ENCODE data around the gene IL17C.

IL17C gene

DNA sequence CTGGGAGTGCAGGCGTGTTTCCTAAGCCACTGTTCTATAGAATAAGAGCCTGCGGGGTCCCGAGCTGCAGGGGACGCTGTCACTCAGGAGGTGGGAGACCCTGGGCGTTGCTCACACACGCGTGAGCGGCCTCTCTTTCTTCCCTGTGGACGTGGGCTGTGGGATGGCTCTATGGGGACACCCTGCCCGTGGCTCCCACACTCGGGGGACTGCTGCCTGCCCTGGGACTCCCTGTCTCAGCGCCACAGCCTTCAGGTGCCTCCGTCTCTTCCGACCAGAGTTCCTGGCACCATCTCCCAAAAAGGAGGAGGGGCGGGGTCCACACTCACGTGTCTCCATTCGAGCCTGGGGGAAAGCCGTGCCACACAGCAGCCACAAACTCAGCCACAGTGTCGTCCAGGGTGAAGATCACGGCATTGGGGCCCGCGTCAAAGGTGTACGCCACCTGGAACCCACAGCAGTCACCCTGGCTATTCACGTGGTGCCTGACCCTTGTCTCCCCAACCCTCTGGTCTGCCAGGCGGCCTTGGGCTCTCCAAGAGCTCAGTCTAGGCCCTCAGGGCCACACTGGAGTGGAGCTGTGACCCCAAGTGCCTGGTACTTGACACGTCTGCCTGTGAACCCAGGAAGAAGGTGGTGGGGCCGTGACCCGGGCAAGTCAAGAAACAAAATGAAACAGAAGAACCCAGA, 16.1 kb downstream of the IL17C start:
- DNase-seq: no peak
- no peaks in the 10 kb centered on the region for H3K27me3 Mint-ChIP-seq
- ATAC-seq (replicated peaks): no peak
- H3K9me3 Mint-ChIP-seq: no peaks in the 10 kb centered on the region
- H3K36me3 Mint-ChIP-seq (ENCODE audit: insufficient read depth): peaks cover 59% of the 10 kb centered on the region
- peak overlapping the region in 1 of 2 donors; percentile 29 for H3K4me3 Mint-ChIP-seq
- H3K27ac Mint-ChIP-seq: peak overlapping the region in 1 of 2 donors; percentile 79
- H3K4me1 Mint-ChIP-seq (ENCODE audit: low read depth in 2 of 2): peaks cover 7 to 20% of the 10 kb centered on the region in 2 donors

DNA sequence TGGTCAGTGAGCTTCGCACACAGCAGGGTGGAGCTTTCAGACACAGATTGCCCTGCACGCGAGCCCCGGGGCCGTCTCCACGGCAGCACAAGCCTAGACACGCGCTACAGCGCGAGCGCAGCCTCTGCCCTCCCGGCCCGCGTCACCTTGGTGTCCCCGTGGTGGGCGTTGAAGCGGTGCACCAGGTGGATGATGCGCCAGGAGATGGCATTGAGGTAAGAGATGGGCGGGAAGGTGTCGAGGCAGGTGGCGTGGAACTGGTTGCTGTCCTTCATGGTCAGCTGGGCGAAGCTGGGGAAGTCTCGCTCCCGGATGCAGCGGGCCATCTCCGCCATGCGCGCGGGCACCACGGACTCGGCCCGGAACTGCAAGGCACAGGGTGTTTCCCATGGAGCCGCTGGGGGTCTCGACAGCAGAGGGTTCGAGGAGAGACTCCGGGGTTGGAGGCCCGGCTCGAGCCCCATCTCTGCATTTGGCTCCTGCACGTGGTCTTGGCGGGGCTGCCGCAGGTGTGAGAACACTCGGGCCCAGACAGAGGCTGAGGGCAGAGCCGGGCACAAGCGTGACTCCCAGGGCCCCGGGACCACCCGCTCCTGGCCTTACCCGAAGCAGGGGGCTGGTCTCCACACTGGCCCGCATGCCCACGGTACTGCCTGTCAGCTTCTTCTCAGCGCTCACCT, 16.8 kb downstream of the IL17C start:
- H3K9me3 Mint-ChIP-seq: no peaks in the 10 kb centered on the region
- DNase-seq: no peak
- peaks cover 58% of the 10 kb centered on the region for H3K36me3 Mint-ChIP-seq (ENCODE audit: insufficient read depth)
- ATAC-seq (replicated peaks): no peak
- peak overlapping the region in 1 of 2 donors; percentile 29 for H3K4me3 Mint-ChIP-seq
- peaks cover 7 to 17% of the 10 kb centered on the region in 2 donors for H3K4me1 Mint-ChIP-seq (ENCODE audit: low read depth in 2 of 2)
- no peaks in the 10 kb centered on the region for H3K27me3 Mint-ChIP-seq
- peak overlapping the region in 1 of 2 donors; percentile 79 for H3K27ac Mint-ChIP-seq

- Mint-ChIP-seq H3K27ac (no peak overlapping the region), H3K4me3 (no peak overlapping the region), H3K9me3 (no peaks in the 10 kb centered on the region), H3K4me1 (ENCODE audit: low read depth in 2 of 2) (peaks cover 7 to 17% of the 10 kb centered on the region in 2 donors), H3K36me3 (ENCODE audit: insufficient read depth) (peaks cover 54% of the 10 kb centered on the region), H3K27me3 (no peaks in the 10 kb centered on the region)
- DNase-seq (no peak), ATAC-seq (replicated peaks) (no peak)
These were observed 17.4 kb downstream of the IL17C start for GRCh38 chr16:88655733-88656281.

- H3K27ac Mint-ChIP-seq: no peak overlapping the region
- no peaks in the 10 kb centered on the region for H3K9me3 Mint-ChIP-seq
- DNase-seq (no peak), ATAC-seq (replicated peaks) (no peak)
- H3K4me1 Mint-ChIP-seq (ENCODE audit: low read depth in 2 of 2): peaks cover 2 to 16% of the 10 kb centered on the region in 2 donors
- no peak overlapping the region for H3K4me3 Mint-ChIP-seq
- no peaks in the 10 kb centered on the region for H3K27me3 Mint-ChIP-seq
- H3K36me3 Mint-ChIP-seq (ENCODE audit: insufficient read depth): peaks cover 48% of the 10 kb centered on the region
These were observed 18.1 kb downstream of the IL17C start for GRCh38 chr16:88656291-88656980.

DNA sequence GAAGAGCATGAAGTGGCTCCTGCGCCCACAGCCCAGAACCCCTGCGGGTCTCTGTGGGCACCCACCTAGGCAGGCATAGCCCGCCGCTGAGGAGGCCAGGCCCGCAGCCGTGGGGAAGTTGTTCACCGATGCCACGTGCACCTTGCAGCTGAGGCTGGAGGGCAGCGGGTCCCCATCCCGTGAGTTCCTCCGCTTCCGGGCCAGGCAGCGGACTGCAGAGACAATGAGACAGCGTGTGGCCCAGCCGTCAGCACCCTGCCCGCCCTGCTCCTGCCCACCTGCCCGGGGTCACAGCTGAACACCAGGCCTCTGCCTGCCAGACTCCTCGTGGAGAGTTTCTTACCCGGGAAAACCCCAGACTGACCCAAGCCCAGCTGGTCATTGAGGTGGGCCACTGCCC, 19.0 kb downstream of the IL17C start:
- Mint-ChIP-seq H3K36me3 (ENCODE audit: insufficient read depth) (peaks cover 47% of the 10 kb centered on the region), H3K4me1 (ENCODE audit: low read depth in 2 of 2) (peaks cover 6 to 18% of the 10 kb centered on the region in 2 donors)

DNA sequence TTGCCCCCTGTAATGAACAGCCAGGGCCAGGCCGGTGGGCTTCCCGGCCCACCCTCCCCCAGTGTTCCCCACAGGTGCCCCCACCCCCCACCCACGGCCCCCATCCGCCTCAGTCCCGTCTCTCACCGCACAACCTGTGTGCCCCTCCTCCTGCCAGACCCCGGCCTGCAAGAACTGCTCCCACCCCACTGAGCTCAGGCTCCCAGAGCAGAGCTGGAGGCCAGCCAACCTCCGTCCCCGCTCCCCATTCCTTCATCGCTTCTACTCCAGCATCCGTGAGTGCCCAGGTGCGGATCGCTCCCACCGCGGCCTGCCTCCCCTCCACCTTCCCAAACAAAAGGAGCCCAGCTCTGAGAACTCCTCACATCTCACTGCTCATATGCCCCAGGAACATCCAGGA, 20.3 kb downstream of the IL17C start:
- ATAC-seq (replicated peaks) (no peak), DNase-seq (no peak)
- peaks cover 6 to 14% of the 10 kb centered on the region in 2 donors for H3K4me1 Mint-ChIP-seq (ENCODE audit: low read depth in 2 of 2)
- H3K36me3 Mint-ChIP-seq (ENCODE audit: insufficient read depth): peaks cover 52% of the 10 kb centered on the region
- H3K4me3 Mint-ChIP-seq: no peak overlapping the region
- H3K27ac Mint-ChIP-seq: peak overlapping the region in 1 of 2 donors; percentile 29
- H3K9me3 Mint-ChIP-seq: no peaks in the 10 kb centered on the region
- no peaks in the 10 kb centered on the region for H3K27me3 Mint-ChIP-seq

More for the DNA sequence above, 19.0 kb downstream of the IL17C start:
- no peaks in the 10 kb centered on the region for H3K27me3 Mint-ChIP-seq
- H3K27ac Mint-ChIP-seq: no peak overlapping the region
- no peak overlapping the region for H3K4me3 Mint-ChIP-seq
- ATAC-seq (replicated peaks) (no peak), DNase-seq (no peak)
- H3K9me3 Mint-ChIP-seq: no peaks in the 10 kb centered on the region

DNA sequence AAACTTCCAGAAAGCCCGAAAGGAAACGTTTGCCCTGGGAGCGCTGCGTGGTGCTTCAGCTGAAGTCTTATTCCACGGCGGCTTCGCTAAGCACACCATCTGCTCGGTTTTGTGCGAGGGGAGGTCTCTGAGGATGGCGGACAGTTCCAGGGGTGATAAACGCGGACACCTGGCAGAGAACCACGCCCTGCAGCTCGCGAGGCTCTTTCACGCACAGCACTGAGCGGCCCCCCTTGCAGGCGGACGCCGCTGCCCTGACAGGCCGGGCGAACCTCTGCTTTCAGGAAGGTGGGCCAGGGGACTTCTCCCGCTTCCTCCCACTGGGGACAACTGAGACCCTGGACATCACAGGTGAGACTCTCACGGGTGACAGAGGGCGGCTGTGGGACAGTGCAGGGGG, 20.8 kb downstream of the IL17C start:
- Mint-ChIP-seq H3K4me3 (no peak overlapping the region), H3K9me3 (no peaks in the 10 kb centered on the region), H3K36me3 (ENCODE audit: insufficient read depth) (peaks cover 48% of the 10 kb centered on the region), H3K4me1 (ENCODE audit: low read depth in 2 of 2) (peaks cover 6 to 14% of the 10 kb centered on the region in 2 donors), H3K27ac (peak overlapping the region in 1 of 2 donors; percentile 29), H3K27me3 (no peaks in the 10 kb centered on the region)
- no peak for ATAC-seq (replicated peaks)
- no peak for DNase-seq

DNA sequence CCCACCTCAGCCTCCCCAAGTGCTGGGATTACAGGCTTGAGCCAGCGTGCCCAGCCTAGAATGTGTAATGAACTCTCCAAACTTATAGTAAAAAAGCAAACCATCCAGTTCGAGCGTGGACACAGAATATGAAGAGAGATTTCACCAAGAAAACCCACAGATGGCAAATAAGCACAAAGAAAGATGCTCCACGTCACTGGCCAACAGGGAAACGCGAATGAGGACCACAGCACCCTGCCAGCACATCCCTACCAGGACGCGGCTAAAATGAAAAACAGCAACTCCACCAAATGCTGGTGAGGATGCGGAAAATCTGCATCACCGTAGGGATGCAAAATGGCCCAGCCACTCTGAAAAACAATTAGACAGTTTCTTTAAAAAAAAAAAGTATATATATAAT, 23.1 kb downstream of the IL17C start:
- DNase-seq (no peak), ATAC-seq (replicated peaks) (no peak)
- Mint-ChIP-seq H3K9me3 (no peaks in the 10 kb centered on the region), H3K27ac (peak overlapping the region in 1 of 2 donors; percentile 97), H3K4me3 (peak overlapping the region; percentile 87 to 96), H3K27me3 (no peaks in the 10 kb centered on the region), H3K4me1 (ENCODE audit: low read depth in 2 of 2) (peaks cover 6 to 9% of the 10 kb centered on the region in 2 donors), H3K36me3 (ENCODE audit: insufficient read depth) (peaks cover 33% of the 10 kb centered on the region)

GRCh38 chr16:88662222-88662842, 24.0 kb downstream of the IL17C start:
- Mint-ChIP-seq H3K36me3 (ENCODE audit: insufficient read depth) (peaks cover 29% of the 10 kb centered on the region), H3K9me3 (no peaks in the 10 kb centered on the region), H3K27ac (peak overlapping the region; percentile 94 to 97), H3K4me1 (ENCODE audit: low read depth in 2 of 2) (peaks cover 6 to 9% of the 10 kb centered on the region in 2 donors), H3K27me3 (no peaks in the 10 kb centered on the region), H3K4me3 (peak overlapping the region; percentile 87 to 96)
- DNase-seq (no peak), ATAC-seq (replicated peaks) (peak; percentile 2)

GRCh38 chr16:88662843-88663606, 24.7 kb downstream of the IL17C start, which contains the start of gene MVD:
MVD (minus strand) TSS chr16:88663091; CDS start chr16:88663080, 11 bp downstream.
- Mint-ChIP-seq H3K9me3 (no peaks in the 10 kb centered on the region), H3K27me3 (no peaks in the 10 kb centered on the region)

DNA sequence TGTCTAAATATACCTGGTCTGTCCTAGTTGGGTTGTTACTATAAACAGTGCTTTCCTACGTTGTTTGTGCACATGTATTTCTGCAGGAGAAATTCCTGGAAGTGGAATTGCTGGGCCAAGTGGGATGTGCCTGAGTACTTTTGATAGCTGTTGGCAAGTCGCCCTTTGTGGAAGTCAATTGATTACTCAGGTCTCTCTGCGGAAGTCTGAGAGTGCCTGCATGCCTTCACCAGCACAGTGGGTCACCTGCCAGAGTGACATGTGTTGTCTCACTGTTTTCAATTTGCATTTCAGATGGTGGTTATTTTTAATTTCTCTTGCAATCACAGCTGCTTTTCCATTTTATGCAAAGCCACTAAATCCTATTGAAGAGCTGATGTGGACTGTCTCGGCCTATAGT, 26.8 kb downstream of the IL17C start:
- DNase-seq (no peak), ATAC-seq (replicated peaks) (no peak)
- H3K36me3 Mint-ChIP-seq (ENCODE audit: insufficient read depth): peaks cover 16% of the 10 kb centered on the region
- H3K9me3 Mint-ChIP-seq: no peaks in the 10 kb centered on the region
- peak overlapping the region; percentile 21 to 38 for H3K4me3 Mint-ChIP-seq
- H3K27ac Mint-ChIP-seq: no peak overlapping the region
- H3K4me1 Mint-ChIP-seq (ENCODE audit: low read depth in 2 of 2): peaks cover 6 to 12% of the 10 kb centered on the region in 2 donors
- H3K27me3 Mint-ChIP-seq: no peaks in the 10 kb centered on the region

More at GRCh38 chr16:88662843-88663606, 24.7 kb downstream of the IL17C start, which contains the start of gene MVD:
- Mint-ChIP-seq H3K36me3 (ENCODE audit: insufficient read depth) (peaks cover 28% of the 10 kb centered on the region), H3K4me3 (peak within 1 kb of the TSS; percentile 87 to 96), H3K4me1 (ENCODE audit: low read depth in 2 of 2) (peaks cover 6 to 9% of the 10 kb centered on the region in 2 donors), H3K27ac (peak within 1 kb of the TSS; percentile 94 to 97)
- ATAC-seq (replicated peaks): peak; percentile 97
- DNase-seq: peak; percentile 92 to 93 (median 92)

DNA sequence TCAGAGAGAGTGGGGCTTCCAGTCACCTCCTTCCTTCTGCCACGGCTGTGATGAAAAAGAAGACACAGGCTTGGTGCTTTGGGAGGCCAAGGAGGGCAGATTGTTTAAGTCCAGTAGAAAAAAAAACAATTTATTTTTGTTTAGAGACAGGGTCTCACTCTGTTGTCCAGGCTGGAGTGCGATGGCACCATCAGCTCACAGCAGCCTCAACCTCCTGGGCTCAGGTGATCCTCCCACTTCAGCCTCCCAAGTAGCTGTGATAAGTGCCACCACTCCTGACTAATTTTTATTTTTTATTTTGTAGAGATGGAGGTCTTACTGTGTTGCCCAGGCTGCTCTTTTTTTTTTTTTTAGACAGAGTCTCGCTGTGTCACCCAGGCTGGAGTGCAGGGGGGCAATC, 27.2 kb downstream of the IL17C start:
- no peaks in the 10 kb centered on the region for H3K27me3 Mint-ChIP-seq
- H3K9me3 Mint-ChIP-seq: no peaks in the 10 kb centered on the region
- peaks cover 13% of the 10 kb centered on the region for H3K36me3 Mint-ChIP-seq (ENCODE audit: insufficient read depth)
- H3K27ac Mint-ChIP-seq: no peak overlapping the region
- ATAC-seq (replicated peaks) (no peak), DNase-seq (no peak)
- no peak overlapping the region for H3K4me3 Mint-ChIP-seq
- H3K4me1 Mint-ChIP-seq (ENCODE audit: low read depth in 2 of 2): peaks cover 6 to 12% of the 10 kb centered on the region in 2 donors
